T-cell (primary cell): ENCODE measurements around the gene ARID4B. TPM values are rescaled to one million over a fixed set of nuclear protein-coding genes. Genes with fewer than 3 reads are reported as not detected.

Source experiments
- ATAC-seq, 4 experiments: fragments of 200-7000 bp in 3 of 4; fragments of 150-1000 bp in 1 of 4; cut with Tn5 transposase; replicated peaks in 1 of 4; 1 replicate in 3 of 4; 2 replicates in 1 of 4; pipeline ENCODE4 v1.10.0; 2021; ENCODE audit warnings: moderate library complexity in 3 of 4, mild to moderate bottlenecking in 2 of 4, moderate number of reproducible peaks in 1 of 4
- CTCF ChIA-PET, 2 donors: fragments of 300-600 bp; sonication (Branson Sonifier 250); formaldehyde crosslinking; loops; one replicate each; lab custom pipeline; 2022; ENCODE audit warnings: antibody characterized with exemption in 2 of 2; lab: Charles Lee
- POLR2A ChIA-PET, 2 donors: fragments of 300-600 bp; sonication (Branson Sonifier 250); formaldehyde crosslinking; loops; one replicate each; lab custom pipeline; 2022; ENCODE audit warnings: antibody characterized with exemption in 2 of 2; lab: Charles Lee
- DNase-seq, 35 experiments: peaks; one replicate each; pipeline versions ENCODE4 v3.0.0 to v3.0.0-alpha.2; 2013 to 2023
- H3K27ac ChIP-seq: one replicate; pipeline ENCODE4 v1.5.1; 2013; ENCODE audit warnings: low read length
- H3K27me3 ChIP-seq, 2 experiments: replicated peaks in 1 of 2; 1 replicate in 1 of 2; 2 replicates in 1 of 2; pipeline versions ENCODE4 v1.6.1 to v1.7.0; 2013; ENCODE audit warnings: low read length in 1 of 2, mixed read lengths in 1 of 2; ENCODE audit not compliant: control insufficient read depth in 2 of 2, insufficient read depth in 2 of 2; ENCODE audit errors: extremely low read depth in 1 of 2
- H3K36me3 ChIP-seq, 2 donors: 1 replicate in 1 of 2; 2 replicates in 1 of 2; pipeline versions ENCODE4 v1.6.1 to v1.7.0; 2013; ENCODE audit warnings: low read length in 1 of 2; ENCODE audit not compliant: control insufficient read depth in 2 of 2, insufficient read depth in 1 of 2; ENCODE audit errors: extremely low read depth in 1 of 2
- H3K4me1 ChIP-seq, 2 experiments: 1 replicate in 1 of 2; 2 replicates in 1 of 2; pipeline versions ENCODE4 v1.6.1 to v1.7.0; 2013; ENCODE audit warnings: low read length in 2 of 2, mixed read lengths in 1 of 2; ENCODE audit not compliant: insufficient read depth in 2 of 2, control insufficient read depth in 1 of 2; ENCODE audit errors: extremely low read depth in 1 of 2
- H3K4me3 ChIP-seq, 2 donors: 1 replicate in 1 of 2; 2 replicates in 1 of 2; pipeline versions ENCODE4 v1.5.1 to v1.7.0; 2013; ENCODE audit warnings: mild to moderate bottlenecking in 2 of 2, low read length in 1 of 2, moderate library complexity in 1 of 2; ENCODE audit not compliant: control insufficient read depth in 1 of 2; ENCODE audit errors: extremely low read depth in 1 of 2
- H3K9me3 ChIP-seq: 2 replicates; pipeline ENCODE4 v1.7.0; 2013
- H3K27ac Mint-ChIP-seq, 2 donors: one replicate each; pipeline ENCODE4 v1.8.0; 2020 to 2021; ENCODE audit warnings: mild to moderate bottlenecking in 2 of 2, mixed read lengths in 2 of 2
- H3K27me3 Mint-ChIP-seq, 2 donors: one replicate each; pipeline ENCODE4 v1.8.0; 2021 to 2022; ENCODE audit warnings: mixed read lengths in 2 of 2
- H3K36me3 Mint-ChIP-seq: one replicate; pipeline ENCODE4 v1.8.0; 2021; ENCODE audit warnings: mixed read lengths
- H3K4me1 Mint-ChIP-seq, 3 donors: one replicate each; pipeline ENCODE4 v1.8.0; 2020 to 2022; ENCODE audit warnings: mixed read lengths in 3 of 3, mild to moderate bottlenecking in 1 of 3
- H3K4me3 Mint-ChIP-seq, 3 donors: one replicate each; pipeline ENCODE4 v1.8.0; 2020 to 2022; ENCODE audit warnings: mild to moderate bottlenecking in 3 of 3, mixed read lengths in 3 of 3, moderate library complexity in 3 of 3
- H3K9me3 Mint-ChIP-seq, 3 donors: one replicate each; pipeline ENCODE4 v1.8.0; 2020 to 2022; ENCODE audit warnings: mixed read lengths in 3 of 3
- WGBS: methylation state at CpG from one replicate; pipeline ENCODE4 v1.1.5; 2013; ENCODE audit warnings: missing lambda C conversion rate; ENCODE audit not compliant: insufficient coverage; 5-methylcytosine and 5-hydroxymethylcytosine counted together
- total RNA-seq, 35 experiments: library from RNA in 6 of 35; stranded (reverse) in 6 of 35; fragments of 120-200 nt in 1 of 35; gene quantifications; one replicate each; pipeline versions ENCODE4 v1.2.1 to v1.2.4 and lab custom pipeline; 2013 to 2026

Gene ARID4B
- total RNA-seq (100 to 1,000 TPM in 2 of 5 donors, 10 to 100 TPM in 3; 70.4 to 151 (median 79.1) TPM), total RNA-seq (lab: John Stamatoyannopoulos, UW) (117 to 363 (median 265) reads per million in 29 experiments)
- 98.4 TPM for total RNA-seq (2013)

- H3K9me3 Mint-ChIP-seq = no peaks in the 10 kb centered on the region
- H3K27ac ChIP-seq = peak within 1 kb of the TSS; percentile 98
- peak within 1 kb of the TSS in 2 of 3 donors; percentile 99 to 100 for H3K4me3 Mint-ChIP-seq
- peaks cover 16% of the 10 kb centered on the region for H3K36me3 Mint-ChIP-seq
- H3K4me1 ChIP-seq = peaks cover 30 to 39% of the 10 kb centered on the region in 2 experiments
- ATAC-seq (peak in 2 of 4 experiments; percentile 5 to 6), DNase-seq (peak in 7 of 35 experiments; percentile 29 to 63 (median 48))
- H3K27me3 Mint-ChIP-seq = no peaks in the 10 kb centered on the region
- no peaks in the 10 kb centered on the region for H3K9me3 ChIP-seq
- ChIA-PET CTCF (interaction anchor here in 1 of 2 donors (0.5 to 1.5 kb wide), 4 partner anchors 21 to 223 kb away, joined by 3 to 5 read pairs (median 3); no protein-coding TSS in a partner anchor), POLR2A (interaction anchor here (0.6 to 1.9 kb wide), 9 partner anchors 9 to 167 kb away, joined by 3 to 6 read pairs (median 4); partner anchors contain the start of gene RBM34 (in 1 of the 2))
- peak within 1 kb of the TSS; percentile 84 to 97 for H3K4me3 ChIP-seq
- H3K27ac Mint-ChIP-seq = peak within 1 kb of the TSS; percentile 96 to 97
- H3K36me3 ChIP-seq = peaks cover 0 to 2% of the 10 kb centered on the region in 2 donors
- no peaks in the 10 kb centered on the region for H3K27me3 ChIP-seq
- peaks cover 30 to 34% (median 34%) of the 10 kb centered on the region in 3 donors for H3K4me1 Mint-ChIP-seq
- 0% methylated on average over 40 of the region's 58 CpGs for WGBS
Observed at GRCh38 chr1:235327559-235328270, at the start of gene ARID4B. ARID4B (minus strand) TSS chr1:235328179; CDS start chr1:235326919, 1,260 bp downstream.

GRCh38 chr1:235375919-235376605 lies 48.1 kb upstream of the ARID4B start:
- Mint-ChIP-seq H3K36me3 (peaks cover 28% of the 10 kb centered on the region), H3K9me3 (no peaks in the 10 kb centered on the region), H3K27me3 (no peaks in the 10 kb centered on the region), H3K4me1 (peaks cover 15 to 17% (median 16%) of the 10 kb centered on the region in 3 donors), H3K4me3 (no peak overlapping the region), H3K27ac (peak overlapping the region in 1 of 2 donors; percentile 5)
- Histone ChIP-seq H3K4me3 (no peak overlapping the region), H3K4me1 (no peaks in the 10 kb centered on the region), H3K27me3 (no peaks in the 10 kb centered on the region), H3K9me3 (no peaks in the 10 kb centered on the region), H3K36me3 (peaks cover 0 to 12% of the 10 kb centered on the region in 2 donors), H3K27ac (no peak overlapping the region)
- 100% methylated on average over 3 of the region's 6 CpGs for WGBS
- no peak for DNase-seq
- POLR2A ChIA-PET = no interaction called here
- CTCF ChIA-PET = no interaction called here
- ATAC-seq = no peak

GRCh38 chr1:235369802-235370201 lies 41.8 kb upstream of the ARID4B start:
- H3K27ac ChIP-seq = no peak overlapping the region
- no peaks in the 10 kb centered on the region for H3K36me3 ChIP-seq
- no peak for ATAC-seq
- DNase-seq = no peak
- no peak overlapping the region for H3K4me3 ChIP-seq
- Mint-ChIP-seq H3K4me3 (peak overlapping the region in 2 of 3 donors; percentile 4 to 17), H3K36me3 (peaks cover 5% of the 10 kb centered on the region), H3K27me3 (no peaks in the 10 kb centered on the region), H3K4me1 (peaks cover 35 to 48% (median 36%) of the 10 kb centered on the region in 3 donors), H3K27ac (no peak overlapping the region), H3K9me3 (no peaks in the 10 kb centered on the region)
- H3K9me3 ChIP-seq = no peaks in the 10 kb centered on the region
- 100% methylated on average over 3 of the region's 5 CpGs for WGBS
- CTCF ChIA-PET = no interaction called here
- POLR2A ChIA-PET = no interaction called here
- no peaks in the 10 kb centered on the region for H3K27me3 ChIP-seq
- H3K4me1 ChIP-seq = peaks cover 4 to 10% of the 10 kb centered on the region in 2 experiments

- DNase-seq = no peak
- POLR2A ChIA-PET = no interaction called here
- Mint-ChIP-seq H3K27me3 (no peaks in the 10 kb centered on the region), H3K27ac (peak overlapping the region in 1 of 2 donors; percentile 94), H3K9me3 (no peaks in the 10 kb centered on the region), H3K4me3 (peak overlapping the region; percentile 97 to 99 (median 99)), H3K4me1 (peaks cover 35 to 43% (median 36%) of the 10 kb centered on the region in 3 donors), H3K36me3 (peaks cover 5% of the 10 kb centered on the region)
- Histone ChIP-seq H3K4me3 (peak overlapping the region in 1 of 2 donors; percentile 29), H3K36me3 (no peaks in the 10 kb centered on the region), H3K27me3 (no peaks in the 10 kb centered on the region), H3K9me3 (no peaks in the 10 kb centered on the region), H3K27ac (no peak overlapping the region), H3K4me1 (peaks cover 4 to 10% of the 10 kb centered on the region in 2 experiments)
- ATAC-seq = no peak
- no CpG with 5 or more reads among the region's 5 CpGs for WGBS
- CTCF ChIA-PET = no interaction called here
Observed at GRCh38 chr1:235368428-235368827, 40.4 kb upstream of the ARID4B start.

GRCh38 chr1:235367000-235367908 lies 39.3 kb upstream of the ARID4B start, which contains the start of gene TBCE:
TBCE (plus strand) TSS chr1:235367427; CDS start chr1:235380050, 12,623 bp downstream.
- peak within 1 kb of the TSS; percentile 82 to 98 for H3K4me3 ChIP-seq
- ChIA-PET POLR2A (interaction anchor here in 1 of 2 donors (0.5 kb wide), 1 partner anchor 91 kb away, joined by 8 read pairs; no protein-coding TSS in a partner anchor), CTCF (interaction anchor here (0.6 to 1.3 kb wide), 3 partner anchors 48 to 262 kb away, joined by 3 to 7 read pairs (median 4); no protein-coding TSS in a partner anchor)
- DNase-seq = peak; percentile 58 to 84 (median 74)
- WGBS = 0% methylated on average over 35 of the region's 38 CpGs
- Mint-ChIP-seq H3K4me1 (peaks cover 33 to 41% (median 34%) of the 10 kb centered on the region in 3 donors), H3K36me3 (no peaks in the 10 kb centered on the region), H3K27me3 (no peaks in the 10 kb centered on the region), H3K4me3 (peak within 1 kb of the TSS; percentile 97 to 99 (median 99)), H3K9me3 (no peaks in the 10 kb centered on the region), H3K27ac (peak within 1 kb of the TSS; percentile 89 to 94)
- peaks cover 4 to 10% of the 10 kb centered on the region in 2 experiments for H3K4me1 ChIP-seq
- H3K27me3 ChIP-seq = no peaks in the 10 kb centered on the region
- H3K27ac ChIP-seq = peak within 1 kb of the TSS; percentile 64
- peak; percentile 96 to 100 (median 99) for ATAC-seq
- no peaks in the 10 kb centered on the region for H3K36me3 ChIP-seq
- no peaks in the 10 kb centered on the region for H3K9me3 ChIP-seq
